Tibial nerve (tissue), 4 donors: Measurements from ENCODE around the gene BLNK. TPM values are rescaled to one million over a fixed set of nuclear protein-coding genes. Genes with fewer than 3 reads are reported as not detected.

ENCODE experiments used
- DNase-seq, 2 donors: peaks; one replicate each; pipeline ENCODE4 v3.0.0-alpha.2; 2019; ENCODE audit warnings: low spot score in 2 of 2
- H3K27ac ChIP-seq, 4 donors: fragments of 200-600 bp; sonication (generic) in 3 of 4; one replicate each; pipeline ENCODE4 v1.5.1; 2017 to 2019; ENCODE audit warnings: mild to moderate bottlenecking in 1 of 4
- H3K27me3 ChIP-seq, 2 donors: fragments of 200-600 bp; sonication (generic) in 1 of 2; one replicate each; pipeline versions ENCODE4 v1.5.1 to v1.6.0; 2017 to 2019
- H3K36me3 ChIP-seq, 3 donors: fragments of 200-600 bp; sonication (generic); one replicate each; pipeline ENCODE4 v1.5.1; 2018 to 2019
- H3K4me1 ChIP-seq, 4 donors: fragments of 200-600 bp; sonication (generic) in 3 of 4; one replicate each; pipeline ENCODE4 v1.5.1; 2017 to 2019
- H3K4me3 ChIP-seq, 4 donors: fragments of 200-600 bp; sonication (generic) in 3 of 4; one replicate each; pipeline ENCODE4 v1.5.1; 2017 to 2019; ENCODE audit warnings: mild to moderate bottlenecking in 1 of 4, moderate library complexity in 1 of 4
- H3K9me3 ChIP-seq, 4 donors: fragments of 200-600 bp; sonication (generic) in 3 of 4; one replicate each; pipeline ENCODE4 v1.5.1; 2017 to 2019
- CTCF ChIP-seq, 5 experiments: fragments of 200-600 bp in 3 of 5; fragments of 450-650 bp in 2 of 5; sonication (generic) in 3 of 5; IDR thresholded peaks; one replicate each; pipeline ENCODE4 v1.5.1; 2016 to 2019; ENCODE audit warnings: antibody characterized with exemption in 5 of 5, mild to moderate bottlenecking in 3 of 5, moderate library complexity in 2 of 5
- EP300 ChIP-seq, 2 donors: sonication (generic); formaldehyde crosslinking; IDR thresholded peaks; one replicate each; pipeline ENCODE4 v1.6.1; 2017; ENCODE audit warnings: antibody characterized with exemption in 2 of 2, mild to moderate bottlenecking in 1 of 2
- POLR2A ChIP-seq, 2 donors: fragments of 450-650 bp; IDR thresholded peaks; one replicate each; pipeline ENCODE4 v1.6.1; 2017; ENCODE audit warnings: antibody characterized with exemption in 2 of 2, mild to moderate bottlenecking in 2 of 2, moderate library complexity in 2 of 2
- WGBS, 2 donors: methylation state at CpG; one replicate each; pipeline ENCODE4 v1.1.5; 2018; 5-methylcytosine and 5-hydroxymethylcytosine counted together
- total RNA-seq, 4 donors: library from RNA; depleted of rRNA; stranded (reverse); fragments of >200 nt; gene quantifications; one replicate each; pipeline ENCODE4 v1.1.0, GENCODE V29; 2016

BLNK gene
- total RNA-seq, 4 donors from 2014 or later, result 0.59 to 16.4 (median 6.4) TPM

DNA sequence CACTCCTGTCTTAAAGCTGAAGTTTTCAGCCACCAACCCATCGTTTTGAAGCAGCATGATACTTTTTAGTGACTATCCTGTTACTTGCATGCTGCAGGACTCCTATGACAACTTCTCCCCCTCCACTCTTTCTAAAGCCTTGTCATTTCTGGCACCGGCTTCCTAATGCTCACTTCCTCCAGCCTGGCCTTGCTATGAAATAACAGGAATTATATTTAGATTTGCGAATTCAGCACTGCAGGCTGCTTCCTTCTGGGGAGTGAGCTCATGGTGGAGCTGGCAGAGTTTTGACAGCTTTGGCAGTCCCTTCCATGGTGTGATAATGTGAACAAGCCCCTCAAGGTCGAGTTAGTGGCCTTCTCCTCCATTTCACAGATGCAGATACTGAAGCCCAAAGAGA lies 13.4 kb downstream of the BLNK start:
- no peak for TF ChIP-seq CTCF (IDR thresholded peaks at IDR 0.05)
- TF ChIP-seq POLR2A (IDR thresholded peaks at IDR 0.05), result no peak
- peak in 1 of 2 donors; percentile 46 for TF ChIP-seq EP300 (IDR thresholded peaks at IDR 0.05)
- WGBS, 2 donors, result 33 to 61% methylated on average over 4 of the region's 4 CpGs
- no peaks in the 10 kb centered on the region for H3K9me3 ChIP-seq
- DNase-seq, result peak in 1 of 2 donors; percentile 17
- H3K27ac ChIP-seq, result peak overlapping the region in 1 of 4 donors; percentile 3
- H3K36me3 ChIP-seq, result no peaks in the 10 kb centered on the region
- no peak overlapping the region for H3K4me3 ChIP-seq
- no peaks in the 10 kb centered on the region for H3K4me1 ChIP-seq
- H3K27me3 ChIP-seq, result no peaks in the 10 kb centered on the region

DNA sequence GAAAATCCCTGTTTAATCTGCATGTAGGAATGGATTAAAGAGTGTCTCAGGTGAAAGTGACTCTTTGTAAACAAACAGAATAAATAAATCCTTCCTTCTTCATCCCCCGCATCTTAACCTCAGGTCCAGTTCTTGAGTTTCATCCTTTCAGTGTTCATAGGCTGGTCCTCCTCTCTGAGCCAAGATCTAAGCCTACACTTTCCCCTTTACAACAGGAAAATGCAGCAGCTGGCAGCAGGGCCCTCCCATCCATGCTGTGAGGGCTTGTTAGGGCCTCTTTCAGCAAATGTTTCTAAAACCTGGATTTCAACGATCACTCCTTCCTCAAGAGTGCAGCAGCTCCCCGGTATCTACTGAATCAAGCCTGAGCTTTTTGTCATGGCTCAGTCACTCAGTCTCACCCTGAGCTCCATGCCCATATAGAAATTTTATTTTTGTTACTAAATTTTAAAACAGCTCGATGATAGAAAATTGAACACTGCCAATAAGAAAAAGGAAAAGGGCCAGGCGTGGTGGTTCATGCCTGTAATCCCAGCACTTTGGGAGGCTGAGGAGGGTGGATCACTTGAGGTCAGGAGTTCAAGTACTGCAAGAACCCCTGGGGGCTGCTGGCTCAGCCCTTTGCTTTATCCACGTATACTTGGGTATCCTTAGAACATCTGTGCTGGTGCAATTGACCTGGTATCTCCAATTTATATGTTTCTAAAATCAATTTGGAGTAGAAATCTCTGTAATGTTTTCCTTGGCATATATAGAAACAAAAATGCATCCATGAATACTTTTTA lies 15.6 kb downstream of the BLNK start:
- 42 to 57% methylated on average over 6 of the region's 6 CpGs for WGBS, 2 donors
- Histone ChIP-seq H3K9me3 (no peaks in the 10 kb centered on the region), H3K4me3 (no peak overlapping the region), H3K27me3 (no peaks in the 10 kb centered on the region), H3K36me3 (no peaks in the 10 kb centered on the region), H3K4me1 (no peaks in the 10 kb centered on the region), H3K27ac (no peak overlapping the region)
- DNase-seq, result no peak
- TF ChIP-seq EP300 (IDR thresholded peaks at IDR 0.05) (no peak), POLR2A (IDR thresholded peaks at IDR 0.05) (no peak), CTCF (IDR thresholded peaks at IDR 0.05) (no peak)

GRCh38 chr10:96254976-96255375 lies 16.4 kb downstream of the BLNK start:
- TF ChIP-seq CTCF (IDR thresholded peaks at IDR 0.05), result no peak
- no peak for TF ChIP-seq POLR2A (IDR thresholded peaks at IDR 0.05)
- TF ChIP-seq EP300 (IDR thresholded peaks at IDR 0.05), result no peak
- H3K4me3 ChIP-seq, result no peak overlapping the region
- no peaks in the 10 kb centered on the region for H3K36me3 ChIP-seq
- H3K9me3 ChIP-seq, result no peaks in the 10 kb centered on the region
- no peak for DNase-seq
- H3K4me1 ChIP-seq, result no peaks in the 10 kb centered on the region
- H3K27ac ChIP-seq, result no peak overlapping the region
- H3K27me3 ChIP-seq, result no peaks in the 10 kb centered on the region
- WGBS, 2 donors, result 52 to 68% methylated on average over 5 of the region's 5 CpGs

DNA sequence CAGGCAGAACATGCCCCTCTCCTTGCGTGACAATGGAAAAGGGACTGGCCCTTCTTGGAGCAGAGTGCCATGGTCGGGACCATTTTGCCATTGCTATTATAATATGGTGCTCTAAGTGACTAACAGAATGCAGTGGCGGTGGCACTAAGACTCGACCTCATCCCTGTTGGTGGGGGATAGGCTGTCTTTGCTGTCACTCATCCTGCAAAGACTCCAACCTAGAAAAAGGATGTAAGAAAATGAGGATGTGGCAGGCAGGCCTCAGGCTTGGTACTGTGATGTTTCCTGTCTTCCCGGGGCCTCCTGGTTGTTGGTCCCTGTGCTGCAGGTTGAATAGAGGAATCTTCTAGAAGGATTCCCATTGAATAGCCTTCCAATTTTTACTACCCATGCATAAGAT lies 18.6 kb downstream of the BLNK start:
- Histone ChIP-seq H3K36me3 (no peaks in the 10 kb centered on the region), H3K4me3 (no peak overlapping the region), H3K4me1 (no peaks in the 10 kb centered on the region), H3K27ac (no peak overlapping the region), H3K27me3 (no peaks in the 10 kb centered on the region), H3K9me3 (no peaks in the 10 kb centered on the region)
- no peak for DNase-seq
- WGBS, 2 donors, result 88 to 94% methylated on average over 5 of the region's 5 CpGs
- TF ChIP-seq CTCF (IDR thresholded peaks at IDR 0.05) (no peak), POLR2A (IDR thresholded peaks at IDR 0.05) (no peak), EP300 (IDR thresholded peaks at IDR 0.05) (no peak)

- Histone ChIP-seq H3K4me1 (no peaks in the 10 kb centered on the region), H3K36me3 (no peaks in the 10 kb centered on the region), H3K4me3 (no peak overlapping the region), H3K27ac (no peak overlapping the region), H3K27me3 (no peaks in the 10 kb centered on the region), H3K9me3 (no peaks in the 10 kb centered on the region)
- DNase-seq, result no peak
- 44 to 46% methylated on average over 1 of the region's 1 CpG for WGBS, 2 donors
- no peak for TF ChIP-seq CTCF (IDR thresholded peaks at IDR 0.05)
- TF ChIP-seq EP300 (IDR thresholded peaks at IDR 0.05), result no peak
- no peak for TF ChIP-seq POLR2A (IDR thresholded peaks at IDR 0.05)
Measured at GRCh38 chr10:96250349-96250748, 21.0 kb downstream of the BLNK start.
